ENCODE results near the gene RRP36. TPM values are rescaled to one million over a fixed set of nuclear protein-coding genes. Genes with fewer than 3 reads are reported as not detected.

The RRP36 gene
- total and polyA plus RNA-seq, 9 of the 15 experiments (the other 6 are each of a cell fraction or from before 2014, with no cell fraction given) = 27.6 to 150 (median 114) TPM

DNA sequence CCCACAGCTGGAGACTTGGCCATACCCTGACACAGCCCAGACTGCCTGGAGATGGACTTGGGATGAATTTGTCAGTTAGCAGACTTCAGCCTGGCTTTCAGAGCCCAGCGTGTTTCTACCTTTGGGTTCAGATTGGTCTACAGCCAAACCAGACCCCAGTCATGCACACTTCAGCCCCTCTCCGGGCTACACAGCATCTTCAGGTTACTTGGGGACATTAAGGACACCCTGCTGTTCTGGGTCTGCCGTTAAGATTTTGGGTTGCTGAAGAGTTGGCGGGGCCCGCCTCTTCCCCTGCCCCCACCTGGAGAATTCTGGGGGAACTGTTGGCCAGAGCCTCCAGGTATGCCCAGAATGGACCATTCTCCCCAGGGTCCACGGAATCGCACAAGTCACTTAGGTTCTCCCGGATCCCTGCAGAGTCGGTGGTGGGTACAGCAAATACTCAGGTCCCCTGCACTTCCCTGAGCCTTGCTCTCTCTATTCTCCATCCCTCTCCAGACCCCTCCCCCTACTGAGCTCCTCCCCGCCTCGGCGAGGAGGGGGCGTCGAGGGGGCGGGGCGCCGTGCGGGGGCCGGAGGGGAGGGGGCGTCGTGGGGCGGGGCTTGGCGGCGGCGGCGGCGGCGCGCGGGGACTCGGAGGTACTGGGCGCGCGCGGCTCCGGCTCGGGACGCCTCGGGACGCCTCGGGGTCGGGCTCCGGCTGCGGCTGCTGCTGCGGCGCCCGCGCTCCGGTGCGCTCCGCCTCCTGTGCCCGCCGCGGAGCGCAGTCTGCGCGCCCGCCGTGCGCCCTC is 54.4 kb downstream of the RRP36 start, which contains the start of gene PTK7 (continued):
- TF ChIP-seq HNRNPUL1 (IDR thresholded peaks at IDR 0.05; ENCODE audit: low read length) (no peak), ETV5 (CRISPR knock-in tag; IDR thresholded peaks at IDR 0.05; ENCODE audit: low read depth) (no peak), NCOR1 (IDR thresholded peaks at IDR 0.05) (no peak), ZNF197 (CRISPR knock-in tag; IDR thresholded peaks at IDR 0.05; ENCODE audit: low read depth) (no peak), RB1 (IDR thresholded peaks at IDR 0.05; ENCODE audit: low read depth) (peak; percentile 43; the same call in 1 of the 2 replicates), HNRNPLL (IDR thresholded peaks at IDR 0.05; ENCODE audit: low read depth, low read length, poor library complexity, severe bottlenecking) (peak; percentile 81), GATAD2A (IDR thresholded peaks at IDR 0.05) (no peak), RFX5 (IDR thresholded peaks at IDR 0.05; ENCODE audit: low read depth, low read length) (no peak)
- TF ChIP-seq, protein P1, sequence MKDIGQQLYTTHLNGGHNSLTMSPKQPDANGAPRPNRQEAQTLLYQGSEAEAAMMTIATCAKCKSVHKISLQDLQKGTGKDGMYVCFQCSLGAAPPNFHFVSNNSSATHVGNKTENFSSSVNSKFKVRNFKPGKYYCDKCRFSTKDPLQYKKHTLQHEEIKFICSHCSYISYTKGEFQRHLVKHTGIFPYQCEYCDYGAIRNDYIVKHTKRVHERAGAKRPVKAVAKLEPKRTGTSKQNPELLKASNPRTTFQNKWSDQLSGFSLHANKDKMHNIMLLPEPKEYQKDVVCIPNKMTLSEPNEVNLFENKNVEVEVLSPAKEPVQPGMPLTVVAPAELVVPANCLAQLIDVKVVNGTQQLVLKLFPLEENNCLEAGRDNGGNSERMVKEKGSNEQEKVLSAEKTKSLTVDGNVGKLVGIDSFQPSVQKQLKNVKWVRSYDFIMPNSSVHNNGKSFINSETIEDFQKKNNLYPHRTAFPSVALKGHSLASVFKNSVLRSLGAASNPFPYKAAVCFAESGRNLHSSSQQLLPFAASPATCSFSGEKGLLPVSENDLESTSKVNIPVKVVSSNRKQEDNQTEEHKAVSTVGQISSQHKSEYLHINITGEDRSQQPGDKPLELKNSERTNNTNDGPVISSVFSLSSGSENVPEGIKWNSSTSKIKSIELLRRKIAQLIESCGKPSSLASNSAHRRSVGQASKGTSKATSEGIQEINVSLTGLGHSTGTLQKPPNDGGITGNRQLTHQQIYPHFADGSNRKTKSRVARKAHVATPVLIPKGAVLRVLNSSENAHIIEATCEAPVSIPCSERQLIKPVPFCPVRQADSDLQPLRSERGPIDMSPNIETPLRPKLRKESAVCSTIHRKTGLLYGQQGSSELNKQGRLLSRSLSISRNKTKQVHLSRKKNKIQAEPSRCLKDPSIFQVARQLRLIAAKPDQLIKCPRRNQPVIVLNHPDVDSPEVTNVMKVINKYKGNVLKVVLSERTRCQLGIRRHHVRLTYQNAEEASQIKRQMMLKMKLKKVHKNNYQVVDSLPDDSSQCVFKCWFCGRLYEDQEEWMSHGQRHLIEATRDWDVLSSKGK (CRISPR knock-in tag; IDR thresholded peaks at IDR 0.05) = no peak
- TF ChIP-seq, protein P2, sequence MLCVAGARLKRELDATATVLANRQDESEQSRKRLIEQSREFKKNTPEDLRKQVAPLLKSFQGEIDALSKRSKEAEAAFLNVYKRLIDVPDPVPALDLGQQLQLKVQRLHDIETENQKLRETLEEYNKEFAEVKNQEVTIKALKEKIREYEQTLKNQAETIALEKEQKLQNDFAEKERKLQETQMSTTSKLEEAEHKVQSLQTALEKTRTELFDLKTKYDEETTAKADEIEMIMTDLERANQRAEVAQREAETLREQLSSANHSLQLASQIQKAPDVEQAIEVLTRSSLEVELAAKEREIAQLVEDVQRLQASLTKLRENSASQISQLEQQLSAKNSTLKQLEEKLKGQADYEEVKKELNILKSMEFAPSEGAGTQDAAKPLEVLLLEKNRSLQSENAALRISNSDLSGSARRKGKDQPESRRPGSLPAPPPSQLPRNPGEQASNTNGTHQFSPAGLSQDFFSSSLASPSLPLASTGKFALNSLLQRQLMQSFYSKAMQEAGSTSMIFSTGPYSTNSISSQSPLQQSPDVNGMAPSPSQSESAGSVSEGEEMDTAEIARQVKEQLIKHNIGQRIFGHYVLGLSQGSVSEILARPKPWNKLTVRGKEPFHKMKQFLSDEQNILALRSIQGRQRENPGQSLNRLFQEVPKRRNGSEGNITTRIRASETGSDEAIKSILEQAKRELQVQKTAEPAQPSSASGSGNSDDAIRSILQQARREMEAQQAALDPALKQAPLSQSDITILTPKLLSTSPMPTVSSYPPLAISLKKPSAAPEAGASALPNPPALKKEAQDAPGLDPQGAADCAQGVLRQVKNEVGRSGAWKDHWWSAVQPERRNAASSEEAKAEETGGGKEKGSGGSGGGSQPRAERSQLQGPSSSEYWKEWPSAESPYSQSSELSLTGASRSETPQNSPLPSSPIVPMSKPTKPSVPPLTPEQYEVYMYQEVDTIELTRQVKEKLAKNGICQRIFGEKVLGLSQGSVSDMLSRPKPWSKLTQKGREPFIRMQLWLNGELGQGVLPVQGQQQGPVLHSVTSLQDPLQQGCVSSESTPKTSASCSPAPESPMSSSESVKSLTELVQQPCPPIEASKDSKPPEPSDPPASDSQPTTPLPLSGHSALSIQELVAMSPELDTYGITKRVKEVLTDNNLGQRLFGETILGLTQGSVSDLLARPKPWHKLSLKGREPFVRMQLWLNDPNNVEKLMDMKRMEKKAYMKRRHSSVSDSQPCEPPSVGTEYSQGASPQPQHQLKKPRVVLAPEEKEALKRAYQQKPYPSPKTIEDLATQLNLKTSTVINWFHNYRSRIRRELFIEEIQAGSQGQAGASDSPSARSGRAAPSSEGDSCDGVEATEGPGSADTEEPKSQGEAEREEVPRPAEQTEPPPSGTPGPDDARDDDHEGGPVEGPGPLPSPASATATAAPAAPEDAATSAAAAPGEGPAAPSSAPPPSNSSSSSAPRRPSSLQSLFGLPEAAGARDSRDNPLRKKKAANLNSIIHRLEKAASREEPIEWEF (CRISPR knock-in tag; IDR thresholded peaks at IDR 0.05) = no peak
- TF ChIP-seq, protein P3, sequence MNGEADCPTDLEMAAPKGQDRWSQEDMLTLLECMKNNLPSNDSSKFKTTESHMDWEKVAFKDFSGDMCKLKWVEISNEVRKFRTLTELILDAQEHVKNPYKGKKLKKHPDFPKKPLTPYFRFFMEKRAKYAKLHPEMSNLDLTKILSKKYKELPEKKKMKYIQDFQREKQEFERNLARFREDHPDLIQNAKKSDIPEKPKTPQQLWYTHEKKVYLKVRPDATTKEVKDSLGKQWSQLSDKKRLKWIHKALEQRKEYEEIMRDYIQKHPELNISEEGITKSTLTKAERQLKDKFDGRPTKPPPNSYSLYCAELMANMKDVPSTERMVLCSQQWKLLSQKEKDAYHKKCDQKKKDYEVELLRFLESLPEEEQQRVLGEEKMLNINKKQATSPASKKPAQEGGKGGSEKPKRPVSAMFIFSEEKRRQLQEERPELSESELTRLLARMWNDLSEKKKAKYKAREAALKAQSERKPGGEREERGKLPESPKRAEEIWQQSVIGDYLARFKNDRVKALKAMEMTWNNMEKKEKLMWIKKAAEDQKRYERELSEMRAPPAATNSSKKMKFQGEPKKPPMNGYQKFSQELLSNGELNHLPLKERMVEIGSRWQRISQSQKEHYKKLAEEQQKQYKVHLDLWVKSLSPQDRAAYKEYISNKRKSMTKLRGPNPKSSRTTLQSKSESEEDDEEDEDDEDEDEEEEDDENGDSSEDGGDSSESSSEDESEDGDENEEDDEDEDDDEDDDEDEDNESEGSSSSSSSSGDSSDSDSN (IDR thresholded peaks at IDR 0.05; ENCODE audit: borderline replicate concordance in 1 of 2, low read depth in 2 of 2, low read length in 2 of 2) = peak in 1 of 2 experiments; percentile 76; a peak in 1 of 4 replicates

All from K562 (cell line).